Activated CD8-positive, alpha-beta T cell treated with anti-CD3 and anti-CD28 coated beads for 36 hours (primary cell): ENCODE measurements around the gene SELENON. TPM values are rescaled to one million over a fixed set of nuclear protein-coding genes. Genes with fewer than 3 reads are reported as not detected.
A peak's percentile ranks its signal among the peaks of the same experiment; 100 is the strongest.

Source experiments
- ATAC-seq: fragments of 200-7000 bp; cut with Tn5 transposase; one replicate; pipeline ENCODE4 v1.10.0; 2021; ENCODE audit warnings: mild to moderate bottlenecking, moderate library complexity
- CTCF ChIA-PET: fragments of 350-600 bp; sonication (Branson Sonifier 250); formaldehyde crosslinking; loops from one replicate; lab custom pipeline; 2021; ENCODE audit warnings: antibody characterized with exemption; lab: Charles Lee
- POLR2A ChIA-PET: fragments of 350-600 bp; sonication (Branson Sonifier 250); formaldehyde crosslinking; loops from one replicate; lab custom pipeline; 2021; ENCODE audit warnings: antibody characterized with exemption; lab: Charles Lee
- DNase-seq: peaks from one replicate; pipeline ENCODE4 v3.0.0-alpha.2; 2020
- H3K27ac Mint-ChIP-seq: one replicate; pipeline ENCODE4 v1.8.0; 2021; ENCODE audit warnings: mild to moderate bottlenecking, mixed read lengths
- H3K27me3 Mint-ChIP-seq: one replicate; pipeline ENCODE4 v1.8.0; 2021; ENCODE audit warnings: mixed read lengths
- H3K36me3 Mint-ChIP-seq: one replicate; pipeline ENCODE4 v1.8.0; 2021; ENCODE audit warnings: low read depth, mixed read lengths
- H3K4me1 Mint-ChIP-seq: one replicate; pipeline ENCODE4 v1.8.0; 2021; ENCODE audit warnings: low read depth, mixed read lengths
- H3K4me3 Mint-ChIP-seq: one replicate; pipeline ENCODE4 v1.8.0; 2021; ENCODE audit warnings: mild to moderate bottlenecking, moderate library complexity, mixed read lengths
- H3K9me3 Mint-ChIP-seq: one replicate; pipeline ENCODE4 v1.8.0; 2021; ENCODE audit warnings: mixed read lengths
- intact Hi-C: fragments of 100-400 bp; cut with micrococcal nuclease; formaldehyde crosslinking; loops from one replicate; pipeline ENCODE4 v1.10.0; 2022
- total RNA-seq, 2 experiments: library from RNA; stranded (reverse); gene quantifications; one replicate each; pipeline ENCODE4 v1.2.3, GENCODE V29; 2021
- TF ChIP-seq, protein P1 (sequence below): fragments of 200-600 bp; IDR thresholded peaks from one replicate; pipeline ENCODE4 v1.8.0; 2022; ENCODE audit warnings: antibody characterized with exemption, mild to moderate bottlenecking

Gene SELENON
- total RNA-seq, 2 experiments from 2014 or later = 15.3 to 17.7 TPM

DNA sequence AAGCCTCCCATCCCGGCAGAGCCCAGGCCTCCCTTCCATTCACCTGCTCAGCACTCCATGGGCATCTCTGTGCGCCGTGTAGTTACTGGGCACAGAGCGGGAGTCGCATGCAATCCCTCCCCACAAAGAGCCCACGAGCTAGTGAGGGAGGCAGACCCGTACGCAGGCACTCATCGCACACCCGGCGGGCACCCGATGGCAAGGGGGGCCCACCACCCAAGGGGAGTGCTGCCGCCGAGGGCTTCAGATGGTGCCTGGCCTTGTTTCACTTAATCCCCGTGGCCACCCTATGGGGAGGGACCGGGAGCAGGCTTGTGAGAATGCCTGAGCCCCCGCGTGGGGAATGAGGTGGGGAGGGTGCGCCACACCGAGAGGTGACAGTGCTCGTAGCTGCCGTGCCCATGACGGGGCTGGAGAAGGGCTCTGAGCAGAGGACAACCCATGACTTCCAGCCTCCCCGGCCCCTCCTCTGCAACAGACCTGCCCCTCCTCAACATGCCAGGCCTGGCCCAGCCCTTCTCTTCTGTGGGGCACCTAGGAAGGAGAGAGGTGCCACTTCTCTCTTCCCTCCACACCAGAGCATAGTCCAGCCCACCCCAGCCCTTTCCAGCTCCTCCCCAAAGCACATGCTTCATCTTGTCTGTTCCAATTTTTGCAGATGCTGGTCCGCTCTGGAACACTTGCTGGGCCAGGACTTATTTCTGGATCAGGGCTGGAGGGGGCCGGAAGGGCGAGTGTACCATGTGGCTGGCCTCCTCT lies 30.2 kb upstream of the SELENON start:
- Mint-ChIP-seq H3K4me3 (no peak overlapping the region), H3K27me3 (no peaks in the 10 kb centered on the region), H3K36me3 (peaks cover 9% of the 10 kb centered on the region), H3K27ac (peak overlapping the region; percentile 18), H3K4me1 (peaks cover 79% of the 10 kb centered on the region), H3K9me3 (no peaks in the 10 kb centered on the region)
- intact Hi-C loops = loop anchor here (5.0 kb wide), 2 partner anchors 33 to 93 kb away; no protein-coding TSS in a partner anchor
- ChIA-PET POLR2A (interaction anchor here (0.8 to 1.0 kb wide), 2 partner anchors 27 to 149 kb away, joined by 3 read pairs; no protein-coding TSS in a partner anchor), CTCF (interaction anchor here (1.4 to 1.5 kb wide), 2 partner anchors 14 to 59 kb away, joined by 3 read pairs; no protein-coding TSS in a partner anchor)
- ATAC-seq (no peak), DNase-seq (no peak)
- TF ChIP-seq, protein P1, sequence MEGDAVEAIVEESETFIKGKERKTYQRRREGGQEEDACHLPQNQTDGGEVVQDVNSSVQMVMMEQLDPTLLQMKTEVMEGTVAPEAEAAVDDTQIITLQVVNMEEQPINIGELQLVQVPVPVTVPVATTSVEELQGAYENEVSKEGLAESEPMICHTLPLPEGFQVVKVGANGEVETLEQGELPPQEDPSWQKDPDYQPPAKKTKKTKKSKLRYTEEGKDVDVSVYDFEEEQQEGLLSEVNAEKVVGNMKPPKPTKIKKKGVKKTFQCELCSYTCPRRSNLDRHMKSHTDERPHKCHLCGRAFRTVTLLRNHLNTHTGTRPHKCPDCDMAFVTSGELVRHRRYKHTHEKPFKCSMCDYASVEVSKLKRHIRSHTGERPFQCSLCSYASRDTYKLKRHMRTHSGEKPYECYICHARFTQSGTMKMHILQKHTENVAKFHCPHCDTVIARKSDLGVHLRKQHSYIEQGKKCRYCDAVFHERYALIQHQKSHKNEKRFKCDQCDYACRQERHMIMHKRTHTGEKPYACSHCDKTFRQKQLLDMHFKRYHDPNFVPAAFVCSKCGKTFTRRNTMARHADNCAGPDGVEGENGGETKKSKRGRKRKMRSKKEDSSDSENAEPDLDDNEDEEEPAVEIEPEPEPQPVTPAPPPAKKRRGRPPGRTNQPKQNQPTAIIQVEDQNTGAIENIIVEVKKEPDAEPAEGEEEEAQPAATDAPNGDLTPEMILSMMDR = no peak

DNA sequence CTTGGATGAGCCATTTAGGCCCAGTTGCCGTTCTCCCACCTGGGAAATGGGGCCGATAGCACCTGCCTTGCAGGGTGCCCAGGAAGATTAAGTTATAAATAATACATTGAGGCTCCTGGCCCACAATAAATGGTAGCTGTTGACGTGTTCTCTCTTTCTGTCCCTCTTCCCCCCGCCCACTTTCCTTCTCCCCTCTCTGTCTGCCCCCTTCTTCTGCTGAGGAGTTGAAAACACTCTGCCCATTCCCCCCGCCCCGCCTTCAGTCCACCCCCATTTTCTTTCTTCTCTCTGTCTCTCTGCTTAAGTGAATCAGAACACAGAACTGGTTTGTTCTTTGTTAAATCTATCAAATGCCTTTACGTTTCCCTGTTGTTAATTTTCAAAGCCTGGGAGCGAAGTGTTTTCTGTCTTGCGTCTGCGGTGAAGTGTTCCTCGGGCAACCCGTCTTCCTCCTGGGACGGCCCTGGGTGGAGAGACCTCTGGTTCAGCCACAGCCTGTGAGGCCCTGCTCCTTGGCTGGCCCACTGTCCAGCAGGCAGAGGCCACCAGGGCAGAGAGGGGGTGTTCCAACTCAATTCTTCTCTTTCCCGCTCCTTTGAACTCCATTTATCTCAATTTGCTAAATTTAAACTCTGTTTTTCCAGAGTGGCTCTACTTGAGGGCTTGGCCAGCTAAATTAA lies 29.3 kb upstream of the SELENON start:
- Mint-ChIP-seq H3K4me3 (no peak overlapping the region), H3K36me3 (peaks cover 9% of the 10 kb centered on the region), H3K27me3 (no peaks in the 10 kb centered on the region), H3K27ac (peak overlapping the region; percentile 18), H3K4me1 (peaks cover 83% of the 10 kb centered on the region), H3K9me3 (no peaks in the 10 kb centered on the region)
- TF ChIP-seq, protein P1 = no peak
- ChIA-PET CTCF (interaction anchor here (0.9 to 1.5 kb wide), 4 partner anchors 11 to 148 kb away, joined by 3 to 4 read pairs (median 3); no protein-coding TSS in a partner anchor), POLR2A (interaction anchor here (1.0 kb wide), 1 partner anchor 27 kb away, joined by 3 read pairs; no protein-coding TSS in a partner anchor)
- intact Hi-C loops = loop anchor here (5.0 kb wide), 2 partner anchors 33 to 93 kb away; no protein-coding TSS in a partner anchor
- DNase-seq = peak; percentile 39
- ATAC-seq = no peak

DNA sequence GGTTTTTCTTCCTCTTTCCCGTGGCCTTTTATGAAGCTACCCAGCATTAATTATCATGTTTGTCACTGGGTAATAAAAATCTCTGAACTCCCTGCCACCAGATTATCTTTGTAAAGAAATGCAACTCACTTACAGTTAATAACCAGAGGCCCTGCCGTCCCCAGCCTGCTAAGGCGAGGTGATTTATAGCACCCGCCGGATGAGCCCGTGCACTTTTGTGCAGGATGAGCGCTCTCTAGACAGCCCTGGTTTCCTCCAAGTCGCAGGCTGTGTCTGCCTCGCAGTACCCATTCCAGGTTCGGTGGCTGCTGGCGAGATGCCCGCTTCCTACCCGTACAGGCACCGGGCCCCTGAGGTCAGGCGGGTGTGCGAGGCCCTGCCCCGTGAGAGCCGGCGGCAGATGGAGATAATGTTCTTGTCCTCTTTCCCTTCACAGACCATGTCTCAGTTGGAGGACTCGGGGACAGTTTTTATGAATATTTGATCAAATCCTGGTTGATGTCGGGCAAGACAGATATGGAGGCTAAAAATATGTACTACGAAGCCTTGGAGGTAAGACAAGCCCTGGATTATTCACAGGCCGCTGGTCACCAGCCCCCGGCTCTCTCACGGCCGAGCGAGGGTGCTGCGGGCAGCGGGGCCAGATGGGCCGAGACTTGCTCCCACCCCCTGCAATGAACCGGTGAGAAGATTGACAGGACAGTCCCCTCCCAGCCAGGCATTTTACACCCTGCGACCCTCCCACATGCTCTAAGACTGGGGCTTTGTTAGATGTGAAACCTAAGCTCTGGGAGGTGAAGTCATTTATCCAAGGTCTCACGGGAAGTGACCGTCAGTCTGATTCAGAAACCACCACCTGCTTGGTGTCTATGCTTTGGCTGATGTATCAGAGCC lies 28.5 kb upstream of the SELENON start:
- intact Hi-C loops = loop anchor here (5.0 kb wide), 2 partner anchors 34 to 94 kb away; no protein-coding TSS in a partner anchor
- ATAC-seq (peak; percentile 22), DNase-seq (peak; percentile 55)
- Mint-ChIP-seq H3K36me3 (peaks cover 9% of the 10 kb centered on the region), H3K4me3 (no peak overlapping the region), H3K27ac (peak overlapping the region; percentile 15), H3K4me1 (peaks cover 80% of the 10 kb centered on the region), H3K27me3 (no peaks in the 10 kb centered on the region), H3K9me3 (no peaks in the 10 kb centered on the region)
- CTCF ChIA-PET = interaction anchor here (0.9 to 1.4 kb wide), 4 partner anchors 11 to 152 kb away, joined by 3 to 4 read pairs (median 3); no protein-coding TSS in a partner anchor
- TF ChIP-seq, protein P1 = no peak
- POLR2A ChIA-PET = no interaction called here

DNA sequence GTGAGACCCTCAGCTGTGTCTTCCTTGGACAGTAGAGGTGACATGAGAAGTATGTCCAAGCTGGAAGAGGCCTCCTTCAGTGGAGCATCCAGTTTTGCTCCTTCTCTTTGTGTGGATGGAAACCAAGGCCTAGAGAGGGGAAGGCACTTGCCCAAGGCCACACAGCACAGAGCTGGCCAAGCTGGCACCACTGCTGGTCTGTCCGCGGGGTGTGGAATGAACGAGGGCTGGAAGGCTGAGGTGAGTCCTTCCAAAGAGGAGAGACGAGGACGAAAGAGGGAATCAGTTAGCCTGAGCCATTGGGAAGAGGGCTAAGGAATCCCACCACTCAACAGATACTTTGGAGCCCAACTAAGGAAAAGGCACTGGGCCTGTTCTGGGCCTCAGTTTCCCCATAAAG lies 27.8 kb upstream of the SELENON start:
- Mint-ChIP-seq H3K27me3 (no peaks in the 10 kb centered on the region), H3K4me3 (no peak overlapping the region), H3K36me3 (peaks cover 9% of the 10 kb centered on the region), H3K4me1 (peaks cover 77% of the 10 kb centered on the region), H3K9me3 (no peaks in the 10 kb centered on the region), H3K27ac (no peak overlapping the region)
- ChIA-PET POLR2A (no interaction called here), CTCF (interaction anchor here (1.1 kb wide), 1 partner anchor 153 kb away, joined by 3 read pairs; no protein-coding TSS in a partner anchor)
- intact Hi-C loops = loop anchor here (5.0 kb wide), 2 partner anchors 35 to 95 kb away; no protein-coding TSS in a partner anchor
- DNase-seq = no peak
- TF ChIP-seq, protein P1 = no peak
- ATAC-seq = no peak
